Cerebellar nuclear complex (tissue), 1 donor: ENCODE measurements around the gene MET.
"Not testable (repeated sequence)": the region's sequence is repeated elsewhere in the genome, so short reads cannot be mapped to it uniquely, and the experiment has no call there.

Experiments
- DNase-seq, 2 experiments: peaks; one replicate each; lab custom pipeline; 2025; lab: John Stamatoyannopoulos, UW

MET gene

GRCh38 chr7:116727432-116728009 is 55.5 kb downstream of the MET start:
- DNase-seq, result no peak

- DNase-seq, result no peak
Observed at GRCh38 chr7:116728413-116728812, 56.4 kb downstream of the MET start.

GRCh38 chr7:116730097-116731022 is 58.4 kb downstream of the MET start:
- DNase-seq, result no peak

GRCh38 chr7:116731023-116731395 is 59.0 kb downstream of the MET start:
- DNase-seq, result no peak

GRCh38 chr7:116731445-116732335 is 59.7 kb downstream of the MET start:
- DNase-seq, result no peak

DNA sequence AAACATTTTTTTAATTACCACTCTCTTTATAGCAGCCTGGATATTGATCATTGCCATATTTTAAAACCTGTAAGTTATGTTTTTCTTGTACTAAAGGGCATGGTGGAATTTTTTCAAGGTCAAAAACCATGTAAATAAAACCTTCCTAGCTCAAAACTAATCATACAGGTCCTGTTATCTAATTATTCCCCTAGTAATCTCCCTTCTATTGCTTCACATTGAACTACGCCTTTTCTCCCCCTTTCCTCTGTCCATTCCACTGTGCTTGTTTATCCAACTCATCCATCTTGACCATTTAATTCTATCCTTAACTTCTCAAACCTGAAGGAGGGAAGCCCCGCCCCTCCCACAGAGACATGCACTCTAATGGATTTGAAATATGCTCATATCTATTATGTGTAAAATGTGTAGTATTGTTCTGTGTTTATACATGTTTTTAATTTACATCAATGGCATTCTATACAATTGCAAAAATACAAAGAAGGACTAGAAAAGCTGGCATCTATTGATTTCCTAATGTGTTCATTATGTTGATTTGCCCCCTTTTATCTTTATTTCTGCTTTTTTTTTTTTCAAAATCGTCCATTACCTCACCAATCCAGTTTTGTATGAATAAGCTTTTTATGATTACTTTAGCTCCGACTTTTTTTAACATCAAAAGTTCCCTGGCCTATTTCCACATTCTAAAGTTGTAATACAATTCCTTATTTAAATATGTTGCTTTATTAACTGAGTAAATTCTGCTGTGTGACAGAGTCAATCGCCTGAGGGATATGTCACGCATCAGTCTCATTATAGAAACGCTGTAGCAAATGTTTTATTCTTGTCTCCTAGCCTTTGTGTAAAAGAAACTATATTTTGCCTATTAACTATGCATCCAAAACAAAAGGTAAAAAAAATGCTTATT is 61.0 kb downstream of the MET start:
- no peak for DNase-seq

DNA sequence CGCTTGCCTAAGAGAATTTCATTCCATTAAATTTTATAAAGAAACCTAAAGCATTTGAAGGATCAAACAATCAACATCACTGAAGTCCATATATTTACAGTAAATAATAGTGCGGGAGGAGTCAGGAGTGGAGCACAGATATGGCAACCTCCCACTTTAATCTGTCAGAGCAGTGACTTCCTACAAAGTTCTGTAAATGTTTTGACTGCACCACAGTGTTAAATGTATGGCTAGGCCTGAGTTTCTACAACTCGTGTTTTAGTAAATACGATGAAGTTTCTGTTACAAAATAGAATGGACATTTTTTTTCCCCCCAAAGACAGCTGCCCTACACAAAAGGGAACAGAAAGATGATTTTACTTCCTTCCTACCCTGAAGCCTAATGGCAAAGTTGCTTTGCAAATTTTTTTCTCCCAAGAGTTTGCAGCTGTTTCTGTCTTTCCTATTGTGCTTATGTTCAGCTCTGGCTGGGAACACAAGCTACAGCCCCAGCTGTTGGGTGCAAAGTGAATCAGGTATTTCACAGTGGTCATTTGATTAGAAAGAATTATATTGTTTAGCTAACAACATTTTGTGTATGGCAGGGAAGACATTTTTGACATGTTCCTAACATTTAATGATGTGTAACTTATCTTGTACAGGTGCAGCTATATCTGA is 62.1 kb downstream of the MET start:
- DNase-seq, result no peak

- no peak for DNase-seq
Observed at GRCh38 chr7:116734710-116735109, 62.7 kb downstream of the MET start.

DNA sequence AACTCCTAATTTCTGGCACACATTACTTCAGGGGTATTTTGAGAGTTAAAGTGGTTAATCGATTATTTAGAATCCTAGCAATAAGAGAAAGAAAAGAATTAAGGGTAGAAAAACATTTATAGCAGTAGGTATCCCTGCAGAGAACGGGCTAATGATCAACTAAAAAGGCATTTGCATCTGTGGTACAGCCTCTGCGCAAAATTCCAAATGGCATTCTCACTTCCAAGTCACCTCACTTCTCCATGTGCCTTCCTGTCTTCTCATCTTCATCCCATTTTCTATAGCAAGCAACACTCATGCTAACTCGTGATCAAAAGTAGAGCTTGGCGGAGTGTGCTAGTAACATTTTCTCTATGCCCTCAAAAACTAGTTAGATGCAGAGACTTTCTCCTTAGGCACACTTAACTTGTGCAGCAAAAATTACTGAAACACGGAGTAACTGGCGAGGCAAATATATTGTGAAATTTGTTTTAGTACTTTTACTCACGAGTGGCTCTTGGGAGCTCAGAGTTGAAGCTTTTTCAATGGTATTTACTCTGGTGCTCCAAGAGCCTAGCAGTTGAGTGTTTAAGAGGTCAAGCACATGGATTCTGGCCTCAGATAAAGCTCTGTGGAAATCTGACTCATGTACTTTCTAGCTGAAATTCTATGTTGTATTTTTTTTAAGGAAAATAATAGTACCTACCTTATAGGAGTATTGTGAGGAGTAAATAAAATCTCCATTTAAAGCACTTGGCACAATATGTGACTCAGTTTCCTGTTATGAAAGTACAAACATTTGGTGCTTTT is 65.1 kb downstream of the MET start:
- no peak for DNase-seq

DNA sequence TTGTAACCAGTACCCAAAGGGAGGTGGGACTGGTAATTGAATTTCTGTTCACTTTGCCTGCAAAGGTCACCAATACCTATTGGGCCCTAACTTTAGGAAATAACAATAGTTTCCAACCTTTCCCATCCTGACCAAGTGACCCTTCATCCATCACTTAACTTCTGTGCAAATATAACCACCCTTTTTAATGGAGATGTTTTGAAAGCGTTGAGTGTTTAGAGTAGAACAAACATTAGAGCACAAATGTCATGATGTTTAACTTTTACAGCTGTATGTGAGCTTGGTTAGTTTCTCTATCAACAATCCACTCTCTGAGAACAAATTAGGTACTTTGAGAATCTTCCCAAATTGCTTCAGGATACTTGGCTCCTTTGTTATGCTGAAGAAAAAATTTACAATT is 66.4 kb downstream of the MET start:
- DNase-seq, result no peak

DNA sequence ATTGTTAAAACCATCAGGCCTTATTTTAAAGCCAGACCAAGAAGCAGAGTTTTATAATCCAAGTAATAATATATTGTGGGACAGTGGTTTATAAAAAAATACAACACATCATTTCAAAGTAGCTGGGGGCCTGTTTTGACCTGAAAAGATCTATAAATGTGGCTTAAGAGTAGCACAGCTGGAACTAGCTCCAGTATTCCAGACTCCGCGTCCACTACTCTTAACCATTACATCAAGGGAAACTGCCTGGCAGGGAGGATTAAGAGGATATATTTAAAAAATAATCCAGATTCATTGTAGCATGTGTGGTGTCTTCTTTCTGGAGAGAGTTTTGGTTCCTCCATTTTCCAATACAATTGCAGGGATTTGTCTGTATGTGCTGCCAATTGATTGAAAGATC is 67.3 kb downstream of the MET start:
- no peak for DNase-seq

DNA sequence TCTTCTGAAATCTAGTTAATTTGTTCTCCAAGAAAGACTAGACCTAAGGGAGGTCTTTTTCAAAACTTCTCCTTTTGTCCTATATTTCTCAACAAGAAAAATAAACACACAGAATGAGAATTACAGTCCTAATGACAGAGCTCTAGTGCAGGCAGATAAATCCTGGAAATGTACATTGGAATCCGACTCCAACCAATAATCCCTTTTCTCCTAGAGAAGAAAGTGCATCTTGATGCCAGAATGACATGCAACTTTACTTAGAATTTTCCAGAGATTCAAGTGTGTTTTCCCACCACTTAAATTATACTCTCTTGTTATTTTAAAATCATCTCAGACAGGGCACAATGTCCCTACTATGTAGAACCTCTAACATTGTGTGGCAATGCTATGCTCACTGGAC is 68.2 kb downstream of the MET start:
- no peak for DNase-seq

GRCh38 chr7:116740755-116741462 is 68.9 kb downstream of the MET start:
- no peak for DNase-seq

DNA sequence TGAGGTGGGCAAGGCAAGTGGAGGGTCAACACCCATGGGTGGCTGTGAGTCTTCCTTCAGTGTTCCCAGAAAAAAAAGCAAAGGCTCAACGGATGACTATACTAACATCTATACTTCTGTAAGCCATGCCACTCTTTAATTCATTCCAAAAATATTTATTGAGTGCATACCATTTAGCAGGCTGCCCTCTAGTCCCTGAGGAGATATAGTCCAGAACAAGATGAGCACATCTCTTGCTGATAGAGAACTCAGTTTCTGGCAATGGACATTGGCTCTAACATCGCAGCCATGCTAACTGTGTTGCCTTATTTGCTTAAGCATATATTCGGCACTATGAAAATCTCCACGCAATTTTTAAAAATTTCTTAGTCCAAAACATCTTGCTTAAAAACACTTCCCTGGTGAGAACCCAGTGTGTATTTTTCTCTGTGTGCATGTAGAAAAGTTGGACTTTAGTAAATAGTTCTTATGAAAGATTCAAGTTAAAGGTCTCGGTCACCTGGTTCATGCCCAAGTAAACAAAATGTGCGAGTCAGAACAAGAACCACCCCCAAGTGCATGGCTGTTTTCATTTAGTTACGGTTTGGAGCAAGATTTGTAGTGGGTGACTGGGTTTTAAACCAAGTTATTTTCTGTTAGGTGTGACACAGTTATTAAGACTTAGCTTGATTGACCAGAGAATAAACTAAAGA is 69.8 kb downstream of the MET start:
- DNase-seq, result no peak

- no peak for DNase-seq
Observed at GRCh38 chr7:116742641-116743040, 70.6 kb downstream of the MET start.

- not testable (repeated sequence) for DNase-seq
Observed at GRCh38 chr7:116743835-116744234, 71.8 kb downstream of the MET start.

GRCh38 chr7:116746388-116746787 is 74.4 kb downstream of the MET start:
- DNase-seq, result not testable (repeated sequence)

GRCh38 chr7:116751070-116751469 is 79.1 kb downstream of the MET start:
- not testable (repeated sequence) for DNase-seq
